Hematopoietic multipotent progenitor cell treated with erythropoietin and hydrocortisone succinate and interleukin-3 and kit ligand, for 6 days (in vitro differentiated cells): ENCODE data around the gene NUP160.
"Not testable (repeated sequence)": the region's sequence is repeated elsewhere in the genome, so short reads cannot be mapped to it uniquely, and the experiment has no call there.

Experiments
- DNase-seq: peaks from one replicate; pipeline ENCODE4 v3.0.0-alpha.2; 2015

Gene NUP160

DNA sequence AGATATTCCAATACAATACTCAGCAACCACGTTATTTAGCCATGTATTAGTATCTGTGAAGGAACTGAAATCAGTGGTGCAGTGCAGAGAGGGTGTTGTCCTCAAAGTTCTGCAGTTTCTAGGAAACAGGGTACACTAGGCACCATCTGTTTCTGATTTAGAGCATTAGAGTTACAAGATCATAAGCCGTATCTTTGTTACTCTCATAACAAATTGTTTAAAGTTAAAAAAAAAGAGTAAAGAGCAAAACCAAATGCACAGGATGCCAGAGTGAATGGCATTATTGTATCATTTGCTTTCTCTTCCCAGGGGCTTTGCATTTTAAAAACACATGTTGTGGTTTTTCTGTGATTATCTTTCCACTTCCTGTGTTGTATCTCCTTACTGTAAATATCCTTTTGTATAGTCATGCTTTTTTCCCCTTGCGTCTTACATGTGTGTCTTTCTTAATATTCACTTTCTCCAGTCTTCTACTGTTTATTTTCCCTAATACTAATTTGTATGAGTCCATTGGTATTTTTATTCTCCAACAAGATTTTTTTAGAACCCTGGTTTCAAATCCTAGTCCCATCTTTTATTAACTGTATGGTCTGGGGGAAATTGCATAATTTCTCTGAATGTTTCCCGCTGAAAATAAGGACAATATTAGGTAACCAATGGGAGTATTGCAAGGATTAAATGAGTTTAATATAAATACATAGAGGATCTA lies 15.2 kb upstream of the NUP160 start:
- DNase-seq = peak; percentile 64

GRCh38 chr11:47861728-47862127 lies 13.6 kb upstream of the NUP160 start:
- peak; percentile 73 for DNase-seq

GRCh38 chr11:47860536-47860935 lies 12.4 kb upstream of the NUP160 start:
- DNase-seq = no peak

GRCh38 chr11:47857892-47858543 lies 9.9 kb upstream of the NUP160 start:
- no peak for DNase-seq

GRCh38 chr11:47857485-47857884 lies 9.3 kb upstream of the NUP160 start:
- no peak for DNase-seq

DNA sequence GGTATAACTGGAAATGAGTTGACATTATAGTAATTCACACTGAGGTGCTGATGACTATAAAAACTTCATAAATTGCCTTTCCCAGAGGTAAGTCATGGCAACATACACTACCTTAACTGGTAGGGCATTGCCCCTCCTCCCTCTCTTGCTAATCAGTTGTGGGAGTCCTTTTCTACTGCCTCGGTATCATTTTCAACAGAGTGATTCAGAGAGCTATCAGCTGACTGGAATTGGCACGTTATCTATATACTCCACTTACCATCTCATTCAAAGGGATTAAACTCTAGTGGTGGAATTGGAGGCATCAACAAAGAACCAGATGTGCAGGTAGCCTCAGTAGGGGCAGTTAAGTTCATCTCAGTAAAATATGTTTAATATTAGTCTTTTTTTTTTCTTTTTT lies 8.0 kb upstream of the NUP160 start:
- peak; percentile 93 for DNase-seq

GRCh38 chr11:47854667-47855066 lies 6.5 kb upstream of the NUP160 start:
- no peak for DNase-seq

DNA sequence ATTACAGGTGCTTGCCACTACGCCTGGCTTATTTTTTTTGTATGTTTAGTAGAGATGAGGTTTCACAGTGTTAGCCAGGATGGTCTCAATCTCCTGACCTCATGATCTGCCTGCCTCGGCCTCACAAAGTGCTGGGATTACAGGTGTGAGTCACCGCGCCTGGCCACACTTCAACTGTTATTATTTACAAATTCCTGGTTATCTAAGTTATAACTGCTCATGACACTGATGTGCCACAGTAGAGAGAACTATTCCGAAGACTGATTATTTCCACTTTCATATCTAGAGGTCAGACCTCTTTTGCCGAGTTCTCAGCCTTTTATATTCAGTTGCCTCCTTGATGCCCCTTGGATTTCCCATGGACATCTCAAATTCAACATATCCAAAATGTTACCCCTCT lies 3.9 kb upstream of the NUP160 start:
- no peak for DNase-seq

- no peak for DNase-seq
Measured at GRCh38 chr11:47850337-47850736, 2.2 kb upstream of the NUP160 start.

GRCh38 chr11:47848700-47849155 lies 578 bp upstream of the NUP160 start:
- DNase-seq = no peak

DNA sequence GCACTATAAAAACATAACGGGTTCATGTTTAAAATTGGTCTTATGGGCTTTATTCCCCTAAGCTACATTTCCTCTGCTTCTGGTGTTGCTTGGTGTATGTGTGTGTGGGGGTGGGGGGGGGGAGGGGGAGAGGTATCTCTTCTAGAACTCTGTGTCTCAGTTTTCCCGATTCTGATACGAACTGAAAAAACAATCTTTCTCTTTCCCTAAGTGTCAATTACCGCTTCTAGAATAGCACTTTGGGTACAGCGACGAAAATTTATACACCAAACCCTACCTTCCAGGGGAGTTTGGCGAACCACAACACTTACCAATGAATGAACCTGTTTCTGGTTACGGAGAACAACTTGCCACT lies 636 bp downstream of the NUP160 start:
- DNase-seq = no peak

DNA sequence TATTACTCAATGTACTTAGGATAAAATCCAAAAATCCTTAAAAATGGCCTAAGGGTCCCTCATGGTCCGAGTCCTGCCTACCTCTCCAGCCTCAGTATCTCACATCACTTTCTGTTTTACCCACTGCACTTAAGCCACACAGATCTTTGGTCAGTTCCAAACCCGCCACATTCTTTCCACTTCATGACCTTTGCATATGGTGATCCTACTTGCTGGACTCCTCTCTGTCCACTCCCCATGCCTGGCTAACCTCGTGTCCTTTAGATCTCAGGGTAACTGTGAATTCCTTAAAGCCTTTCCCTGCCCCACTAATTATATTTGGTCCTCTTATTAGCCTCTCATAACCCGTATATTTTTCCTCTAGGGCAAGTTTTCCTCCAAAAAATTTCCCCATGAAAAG lies 1.2 kb downstream of the NUP160 start:
- no peak for DNase-seq

DNA sequence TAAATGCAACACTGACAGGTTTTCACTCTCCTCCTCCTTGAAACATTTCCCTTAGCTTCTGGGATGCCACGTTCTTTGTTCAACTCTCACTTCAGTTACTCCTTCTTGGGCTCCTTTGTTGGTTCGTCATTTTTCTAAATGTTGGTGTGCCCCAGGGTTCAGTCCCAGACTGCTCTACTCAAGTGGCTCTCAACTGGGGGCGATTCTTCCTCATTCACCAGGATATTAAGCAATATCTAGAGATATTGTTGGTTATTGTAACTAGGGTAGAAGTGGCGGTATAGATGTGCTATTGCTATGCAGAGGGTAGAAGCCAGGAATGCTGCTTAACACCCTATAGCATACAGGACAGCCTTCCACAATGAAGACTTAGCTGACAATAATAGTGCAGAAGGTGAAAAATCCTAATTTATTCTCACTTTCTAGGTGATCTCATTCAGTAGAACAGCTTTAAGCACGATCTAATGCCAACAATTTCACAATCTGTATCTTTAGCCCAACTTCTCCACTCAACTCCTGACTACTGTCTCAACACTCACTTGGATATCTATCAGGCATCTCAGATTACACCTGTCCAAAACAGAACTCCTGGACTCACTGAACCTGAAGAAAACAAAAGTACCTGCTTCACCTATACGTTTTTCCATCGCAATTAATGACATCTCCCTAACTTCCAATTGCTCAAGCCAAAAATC lies 4.6 kb downstream of the NUP160 start:
- no peak for DNase-seq

GRCh38 chr11:47842749-47843148 lies 5.4 kb downstream of the NUP160 start:
- no peak for DNase-seq

DNA sequence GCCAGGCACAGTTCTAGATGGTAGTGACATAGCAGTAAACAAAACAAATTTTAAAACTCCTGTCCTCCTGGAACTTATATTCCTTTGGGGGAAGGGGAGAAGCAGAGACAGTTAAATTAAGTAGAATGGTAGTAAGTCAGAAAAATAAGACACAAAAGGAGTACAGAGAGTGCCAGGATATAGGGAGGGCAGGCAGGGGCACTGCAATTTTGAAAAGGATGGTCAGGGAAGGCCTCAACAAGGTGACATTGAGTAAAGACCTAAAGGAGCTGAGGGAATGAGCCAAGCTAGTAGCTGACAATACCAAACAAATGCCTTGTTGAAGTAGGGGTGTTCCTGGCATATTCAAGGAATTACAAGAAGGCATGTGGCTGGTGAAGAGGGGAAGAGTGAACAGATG lies 10.2 kb downstream of the NUP160 start:
- DNase-seq = no peak

- DNase-seq = no peak
Measured at GRCh38 chr11:47837292-47837691, 10.9 kb downstream of the NUP160 start.

DNA sequence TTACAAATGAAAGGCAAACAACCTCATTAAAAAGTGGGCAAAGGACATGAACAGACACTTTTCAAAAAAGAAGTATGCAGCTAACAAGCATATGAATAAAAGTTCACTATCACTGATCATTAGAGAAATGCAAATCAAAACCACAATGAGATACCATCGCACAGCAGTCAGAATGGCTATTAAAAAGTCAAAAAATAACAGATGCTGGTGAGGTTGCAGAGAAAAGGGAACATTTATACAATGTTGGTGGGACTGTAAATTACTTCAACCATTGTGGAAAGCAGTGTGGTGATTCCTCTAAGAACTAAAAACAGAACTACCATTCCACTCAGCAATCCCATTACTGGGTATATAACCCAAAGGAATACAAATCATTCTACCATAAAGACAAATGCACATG lies 18.1 kb downstream of the NUP160 start:
- DNase-seq = not testable (repeated sequence)

GRCh38 chr11:47828284-47828683 lies 19.9 kb downstream of the NUP160 start:
- no peak for DNase-seq

DNA sequence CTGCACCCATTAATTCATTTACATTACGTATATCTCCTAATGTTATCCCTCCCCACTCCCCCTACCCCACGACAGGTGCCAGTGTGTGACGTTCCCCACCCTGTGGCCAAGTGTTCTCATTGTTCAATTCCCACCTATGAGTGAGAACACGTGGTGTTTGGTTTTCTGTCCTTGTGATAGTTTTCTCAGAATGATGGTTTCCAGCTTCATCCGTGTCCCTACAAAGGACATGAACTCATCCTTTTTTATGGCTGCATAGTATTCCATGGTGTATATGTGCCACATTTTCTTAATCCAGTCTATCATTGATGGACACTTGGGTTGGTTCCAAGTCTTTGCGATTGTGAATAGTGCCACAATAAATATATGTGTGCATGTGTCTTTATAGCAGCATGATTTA lies 25.5 kb downstream of the NUP160 start:
- DNase-seq = not testable (repeated sequence)

- DNase-seq = no peak
Measured at GRCh38 chr11:47819743-47820142, 28.4 kb downstream of the NUP160 start.

DNA sequence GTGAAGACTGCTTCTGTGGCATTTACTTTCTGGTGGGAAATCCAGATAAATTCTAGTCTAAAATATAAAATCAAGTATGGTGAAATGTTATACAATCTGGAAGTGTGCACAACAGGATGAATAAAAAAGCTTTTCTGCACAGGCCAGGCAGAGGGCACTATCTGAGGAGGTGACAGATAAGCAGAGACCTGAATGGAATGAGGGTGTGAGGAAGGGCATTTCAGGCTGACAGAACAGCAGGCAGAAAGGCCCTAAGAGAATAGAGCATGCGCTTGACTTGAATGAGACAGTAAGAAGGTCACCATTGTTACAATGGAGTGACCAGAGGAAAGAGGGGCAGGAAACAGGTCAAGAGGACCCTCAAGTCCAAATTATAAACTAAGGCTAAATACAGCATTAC lies 47.4 kb downstream of the NUP160 start:
- DNase-seq = no peak

DNA sequence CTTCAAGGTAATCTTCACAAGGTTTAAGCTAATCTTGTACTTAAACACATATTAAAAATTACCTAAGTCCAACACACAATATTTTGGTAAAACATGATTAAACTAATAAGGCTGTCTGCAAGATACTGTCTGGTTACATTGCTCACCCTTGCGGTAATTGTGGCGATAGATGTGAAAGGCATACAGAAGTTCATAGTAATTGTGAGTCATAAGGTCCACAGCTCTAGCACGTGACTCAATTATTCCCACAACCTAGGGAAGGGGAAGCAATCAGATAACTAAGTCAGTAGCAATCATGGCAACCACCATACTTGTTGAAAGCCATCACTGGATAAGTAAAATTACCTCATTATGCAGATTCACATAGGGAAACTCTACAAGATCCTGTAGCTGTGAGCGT lies 50.5 kb downstream of the NUP160 start:
- peak; percentile 10 for DNase-seq

DNA sequence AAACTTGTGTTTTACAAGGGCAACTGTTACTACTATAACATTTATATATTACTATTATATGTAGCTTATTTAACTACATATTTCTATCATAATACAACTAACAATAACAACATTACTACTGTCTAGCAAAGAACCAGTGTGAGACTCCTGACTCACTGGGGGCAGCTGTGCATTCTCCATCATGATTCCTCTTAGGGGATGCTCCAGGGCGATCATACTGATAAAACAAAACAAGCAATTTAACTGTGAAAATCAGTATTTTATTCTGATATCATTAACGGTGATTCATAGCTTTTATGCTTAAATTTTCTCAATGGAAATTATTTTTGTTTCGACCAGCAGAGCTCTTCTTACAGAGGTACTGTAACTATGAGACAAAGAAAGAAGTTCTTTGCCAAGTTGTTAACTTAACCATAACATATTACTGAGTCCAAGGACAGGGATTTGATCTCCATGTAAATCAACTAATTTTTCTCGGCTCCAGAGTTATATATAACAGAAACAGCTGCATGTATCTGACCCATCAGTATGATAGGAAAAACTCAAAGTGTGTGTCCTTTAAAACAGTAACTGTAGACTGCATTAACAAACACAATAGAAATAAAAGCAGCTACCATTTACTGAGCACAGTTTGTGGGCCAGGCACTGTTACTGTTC lies 56.2 kb downstream of the NUP160 start:
- DNase-seq = no peak

- DNase-seq = not testable (repeated sequence)
Measured at GRCh38 chr11:47790017-47790416, 58.1 kb downstream of the NUP160 start.
